Measurements from ENCODE around the gene KLRG1.

DNA sequence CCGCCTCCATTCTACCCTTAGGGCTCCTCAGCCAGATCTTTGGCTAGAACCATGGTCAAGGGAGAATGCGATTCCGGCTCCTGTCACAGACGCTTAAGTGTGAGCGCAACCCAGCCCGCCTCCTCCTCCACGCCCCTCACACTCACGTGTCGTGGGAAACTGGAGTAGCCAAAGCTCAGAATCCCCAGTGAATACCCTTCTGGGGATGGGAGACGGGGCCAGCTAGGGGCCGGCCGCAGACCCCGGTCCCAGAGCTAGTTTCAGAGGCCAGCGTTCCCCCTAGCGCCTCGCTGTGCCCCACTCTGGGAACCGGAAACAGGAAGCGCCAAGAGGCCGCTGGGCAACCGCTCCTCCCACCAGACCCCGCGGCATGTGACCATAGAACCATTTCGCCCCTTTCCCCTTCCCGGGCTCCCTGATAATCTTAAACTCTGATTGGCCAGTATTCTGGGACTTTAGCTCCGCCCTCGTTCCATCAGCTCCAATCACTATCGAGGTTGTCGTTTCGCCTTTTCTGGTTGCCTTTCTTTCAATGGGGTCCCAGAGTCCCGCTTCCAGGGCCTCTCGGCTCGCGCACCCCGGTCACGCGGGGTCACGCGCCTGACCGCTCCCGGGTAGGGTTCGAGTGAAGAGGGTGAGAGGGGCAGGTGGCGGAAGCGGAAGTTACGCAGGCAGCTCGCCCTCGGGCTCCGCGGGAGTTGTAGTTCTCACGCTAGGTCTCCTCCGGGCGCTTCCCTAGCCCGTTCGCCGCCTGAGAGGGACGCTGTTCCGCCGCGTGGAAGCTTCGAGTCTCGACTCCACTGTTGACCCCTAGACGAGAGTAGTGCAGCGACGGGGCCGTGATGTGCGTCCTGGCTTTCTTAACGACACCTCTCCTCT lies 39.8 kb upstream of the KLRG1 start, which contains the start of gene M6PR:
- TF ChIP-seq, protein P1, sequence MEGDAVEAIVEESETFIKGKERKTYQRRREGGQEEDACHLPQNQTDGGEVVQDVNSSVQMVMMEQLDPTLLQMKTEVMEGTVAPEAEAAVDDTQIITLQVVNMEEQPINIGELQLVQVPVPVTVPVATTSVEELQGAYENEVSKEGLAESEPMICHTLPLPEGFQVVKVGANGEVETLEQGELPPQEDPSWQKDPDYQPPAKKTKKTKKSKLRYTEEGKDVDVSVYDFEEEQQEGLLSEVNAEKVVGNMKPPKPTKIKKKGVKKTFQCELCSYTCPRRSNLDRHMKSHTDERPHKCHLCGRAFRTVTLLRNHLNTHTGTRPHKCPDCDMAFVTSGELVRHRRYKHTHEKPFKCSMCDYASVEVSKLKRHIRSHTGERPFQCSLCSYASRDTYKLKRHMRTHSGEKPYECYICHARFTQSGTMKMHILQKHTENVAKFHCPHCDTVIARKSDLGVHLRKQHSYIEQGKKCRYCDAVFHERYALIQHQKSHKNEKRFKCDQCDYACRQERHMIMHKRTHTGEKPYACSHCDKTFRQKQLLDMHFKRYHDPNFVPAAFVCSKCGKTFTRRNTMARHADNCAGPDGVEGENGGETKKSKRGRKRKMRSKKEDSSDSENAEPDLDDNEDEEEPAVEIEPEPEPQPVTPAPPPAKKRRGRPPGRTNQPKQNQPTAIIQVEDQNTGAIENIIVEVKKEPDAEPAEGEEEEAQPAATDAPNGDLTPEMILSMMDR (IDR thresholded peaks at IDR 0.05 in 4 of 5, conservative IDR thresholded peaks at IDR 0.05 in 1 of 5) = peak; percentile 28 to 74 (median 36)
- peak; percentile 87 to 90 for TF ChIP-seq POLR2A (IDR thresholded peaks at IDR 0.05)

All from gastrocnemius medialis (tissue), 4 donors.